SIG-M5 (cell line): ENCODE results near the gene SUFU.
"Not testable (repeated sequence)": the region's sequence is repeated elsewhere in the genome, so short reads cannot be mapped to it uniquely, and the experiment has no call there.

Experiments used
- DNase-seq: peaks from one replicate; lab custom pipeline; 2025; lab: John Stamatoyannopoulos, UW

SUFU gene

GRCh38 chr10:102651455-102652169, 147.8 kb downstream of the SUFU start:
- no peak for DNase-seq

- no peak for DNase-seq
Observed at GRCh38 chr10:102652170-102652916, 148.6 kb downstream of the SUFU start.

- DNase-seq, result no peak
Observed at GRCh38 chr10:102653060-102653459, 149.3 kb downstream of the SUFU start.

GRCh38 chr10:102654566-102654965, 150.8 kb downstream of the SUFU start:
- DNase-seq, result no peak

GRCh38 chr10:102654969-102655368, 151.2 kb downstream of the SUFU start:
- DNase-seq, result no peak

GRCh38 chr10:102656026-102656425, 152.3 kb downstream of the SUFU start:
- no peak for DNase-seq

- DNase-seq, result no peak
Observed at GRCh38 chr10:102656791-102657371, 153.1 kb downstream of the SUFU start.

- no peak for DNase-seq
Observed at GRCh38 chr10:102657451-102657850, 153.7 kb downstream of the SUFU start.

- DNase-seq, result no peak
Observed at GRCh38 chr10:102657984-102658724, 154.4 kb downstream of the SUFU start.

GRCh38 chr10:102658802-102659201, 155.0 kb downstream of the SUFU start:
- DNase-seq, result no peak

GRCh38 chr10:102660888-102661657, 157.3 kb downstream of the SUFU start:
- no peak for DNase-seq

- no peak for DNase-seq
Observed at GRCh38 chr10:102661658-102662028, 157.9 kb downstream of the SUFU start.

- no peak for DNase-seq
Observed at GRCh38 chr10:102665904-102666509, 162.2 kb downstream of the SUFU start.

- not testable (repeated sequence) for DNase-seq
Observed at GRCh38 chr10:102667411-102667810, 163.6 kb downstream of the SUFU start.

GRCh38 chr10:102668326-102669107, 164.7 kb downstream of the SUFU start:
- DNase-seq, result no peak

- no peak for DNase-seq
Observed at GRCh38 chr10:102669206-102670064, 165.7 kb downstream of the SUFU start.

GRCh38 chr10:102670065-102670670, 166.4 kb downstream of the SUFU start:
- no peak for DNase-seq

- DNase-seq, result no peak
Observed at GRCh38 chr10:102670871-102671434, 167.2 kb downstream of the SUFU start.
